HG02852 (cell line): ENCODE measurements around the gene POLR3GL.

Experiments
- ATAC-seq: cut with Tn5 transposase; IDR thresholded peaks from one replicate; pipeline ENCODE4 v1.9.1; 2021; ENCODE audit warnings: mild to moderate bottlenecking, moderate library complexity; ENCODE audit not compliant: unreplicated experiment

Gene POLR3GL

DNA sequence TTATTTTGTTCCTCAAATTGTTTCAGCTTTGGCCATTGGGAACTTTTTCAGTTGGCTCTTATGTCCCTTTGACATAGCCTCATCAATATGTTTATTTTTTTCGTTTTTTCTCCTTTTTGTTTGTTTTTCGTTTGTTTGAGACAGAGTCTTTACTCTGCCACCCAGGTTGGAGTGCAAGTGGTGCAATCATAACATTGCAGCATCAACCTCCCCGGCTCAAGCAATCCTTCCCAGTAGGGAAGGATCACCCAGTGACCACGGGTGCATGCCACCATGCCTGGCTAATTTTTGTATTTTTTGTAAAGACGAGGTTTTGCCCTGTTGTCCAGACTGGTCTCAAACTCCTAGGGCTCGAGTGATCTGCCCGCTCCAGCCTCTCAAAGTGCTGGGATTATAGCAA is 8.1 kb downstream of the POLR3GL start:
- ATAC-seq = no peak

GRCh38 chr1:145974721-145975120 is 10.2 kb downstream of the POLR3GL start:
- no peak for ATAC-seq

GRCh38 chr1:145975216-145975615 is 10.7 kb downstream of the POLR3GL start:
- no peak for ATAC-seq

DNA sequence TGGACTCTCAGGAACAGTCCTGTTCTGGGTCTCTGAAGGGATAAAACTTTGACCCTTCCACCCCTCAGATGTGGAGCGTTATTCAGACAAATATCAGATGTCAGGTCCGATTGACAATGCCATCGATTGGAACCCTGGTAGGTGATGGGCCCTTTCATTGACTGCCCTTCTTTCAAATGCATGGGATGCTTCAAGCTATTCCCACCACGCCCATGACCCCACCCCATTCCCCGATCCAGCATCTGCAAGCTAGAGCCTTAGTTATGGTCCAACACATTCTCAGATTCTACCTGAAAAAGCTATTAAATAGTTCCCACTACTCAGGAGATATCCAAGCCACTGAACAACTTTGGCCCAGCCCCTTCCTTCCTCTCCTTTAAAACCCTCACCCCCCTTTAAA is 12.5 kb downstream of the POLR3GL start:
- ATAC-seq = no peak

DNA sequence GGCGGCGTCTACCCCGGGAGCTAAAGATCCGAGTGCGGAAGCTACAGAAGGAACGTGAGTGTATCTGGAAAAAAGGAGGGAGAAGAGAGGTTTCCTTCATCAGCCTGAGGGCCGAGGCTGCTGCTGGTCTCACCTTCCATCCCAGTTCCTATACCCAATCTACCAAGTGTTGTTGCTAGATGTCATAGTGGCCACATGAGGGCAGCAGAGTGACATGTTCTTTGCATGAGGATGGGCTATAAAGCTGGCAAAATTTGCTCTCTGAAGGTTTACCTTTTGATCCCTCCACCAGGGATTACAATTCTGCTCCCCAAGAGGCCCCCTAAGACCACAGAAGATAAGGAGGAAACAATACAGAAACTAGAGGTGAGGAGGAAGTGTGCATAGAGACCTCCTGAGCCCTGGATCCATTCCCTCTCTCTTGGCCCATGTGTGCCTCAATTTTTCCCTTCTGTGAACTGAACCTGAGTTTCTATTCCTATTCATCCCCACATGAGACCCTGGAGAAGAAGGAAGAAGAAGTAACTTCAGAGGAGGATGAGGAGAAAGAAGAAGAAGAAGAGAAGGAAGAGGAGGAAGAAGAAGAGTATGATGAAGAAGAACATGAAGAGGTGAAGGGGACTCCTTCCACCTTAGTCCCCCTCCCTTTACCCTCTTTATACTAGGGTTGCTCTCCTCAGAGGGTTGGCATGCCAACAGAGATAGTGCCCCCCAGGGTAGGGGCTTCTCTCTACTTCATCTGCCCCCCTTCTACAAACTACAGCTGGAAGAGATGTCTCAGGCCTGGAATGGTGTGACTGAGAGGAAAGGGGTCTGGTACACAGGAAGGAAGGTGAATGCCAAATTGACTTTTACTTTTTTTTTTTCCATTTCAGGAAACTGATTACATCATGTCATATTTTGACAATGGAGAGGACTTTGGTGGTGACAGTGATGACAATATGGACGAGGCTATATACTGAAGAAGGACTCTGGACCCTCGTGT is 13.3 kb downstream of the POLR3GL start:
- ATAC-seq = no peak

DNA sequence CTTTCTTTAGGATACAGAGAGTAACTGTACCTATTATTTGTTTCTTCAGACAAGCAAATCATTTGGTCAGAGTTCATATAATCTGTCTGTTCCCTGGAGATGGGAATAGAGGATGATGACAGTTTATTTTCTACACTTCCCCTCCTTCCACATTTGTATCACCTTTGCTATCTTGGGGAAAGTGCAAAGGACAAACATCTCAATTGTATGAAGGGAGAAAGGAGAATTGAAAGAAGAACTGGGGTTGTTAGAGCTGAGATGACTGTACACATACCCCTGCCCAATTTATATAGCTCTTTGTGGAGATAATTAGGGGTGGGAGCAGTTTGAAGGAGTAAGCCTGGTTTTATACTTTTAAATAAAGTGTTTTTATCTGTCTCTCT is 14.0 kb downstream of the POLR3GL start:
- ATAC-seq = no peak

DNA sequence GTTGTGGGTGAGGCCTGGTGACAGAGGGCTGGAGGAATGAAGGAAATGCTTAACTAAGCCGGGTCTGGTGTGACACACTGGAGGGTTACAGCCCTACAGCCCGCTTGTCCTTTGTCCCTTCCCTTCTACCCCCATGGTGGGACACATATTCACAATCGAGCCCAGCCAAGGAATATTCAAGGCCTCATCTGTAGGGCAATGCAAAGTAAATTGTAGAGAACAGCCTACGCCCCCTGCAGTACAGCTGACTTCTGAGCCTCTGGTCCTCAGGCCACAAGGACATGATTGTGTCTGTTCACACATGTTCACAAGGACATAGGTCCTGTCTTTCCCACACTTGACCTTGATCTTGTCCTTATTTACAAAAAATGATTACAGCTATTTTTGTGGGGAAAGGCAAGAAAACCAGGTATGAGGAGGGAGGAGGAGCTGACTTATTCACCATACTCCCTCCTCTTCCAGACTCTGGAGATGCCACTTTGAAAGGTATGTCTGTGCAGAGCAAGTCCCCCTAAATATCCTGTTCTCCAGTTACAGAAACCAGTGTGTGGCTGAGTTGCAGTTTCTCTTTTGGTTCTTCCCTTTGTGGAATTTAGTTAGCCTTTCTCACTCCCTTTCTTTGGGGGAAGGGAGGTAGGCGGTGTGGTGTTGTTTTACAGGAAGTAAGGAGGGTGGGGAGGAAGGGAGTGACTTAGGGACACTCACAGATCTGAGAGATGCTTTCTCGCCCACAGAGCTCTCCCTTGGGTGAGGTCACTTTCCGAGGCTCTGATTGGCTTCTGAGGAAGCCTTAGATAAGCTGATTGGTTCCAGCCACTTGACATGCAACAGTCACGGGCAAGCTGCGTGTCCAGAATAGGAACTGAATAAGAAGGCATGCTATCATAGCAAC is 14.6 kb downstream of the POLR3GL start:
- ATAC-seq = peak; percentile 89

DNA sequence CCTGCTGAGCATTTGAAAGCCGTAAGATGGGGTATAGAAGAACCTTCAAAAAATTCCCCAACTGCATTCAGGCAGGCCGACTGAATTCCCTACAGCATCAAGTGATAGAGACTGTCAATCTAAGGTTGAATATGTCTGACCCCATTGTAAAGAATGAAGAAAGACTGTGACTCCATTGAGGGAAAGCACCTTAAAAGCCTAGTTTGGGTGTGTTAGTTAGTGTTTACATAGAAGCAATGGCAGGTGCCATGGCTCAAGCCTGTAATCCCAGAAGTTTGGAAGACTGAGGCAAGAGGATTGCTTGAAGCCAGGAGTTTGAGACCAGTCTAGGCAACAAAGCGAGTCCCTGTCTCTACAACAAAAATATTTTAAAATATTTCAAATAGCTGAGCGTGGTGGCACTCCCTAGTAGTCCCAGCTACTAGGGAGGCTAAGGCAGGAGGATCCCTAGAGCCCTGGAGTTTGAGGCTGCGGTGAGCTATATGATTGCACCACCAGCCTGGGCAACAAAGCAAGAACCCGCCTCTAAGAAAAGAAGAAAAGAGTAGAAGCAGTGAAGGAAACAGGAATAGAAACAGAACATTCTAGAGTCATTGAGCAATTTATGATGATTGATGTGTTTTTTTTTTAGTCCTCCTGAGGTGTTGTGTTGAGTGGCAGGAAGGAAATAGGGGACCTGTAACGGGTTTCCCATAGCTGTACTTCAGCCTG is 15.4 kb downstream of the POLR3GL start:
- no peak for ATAC-seq

DNA sequence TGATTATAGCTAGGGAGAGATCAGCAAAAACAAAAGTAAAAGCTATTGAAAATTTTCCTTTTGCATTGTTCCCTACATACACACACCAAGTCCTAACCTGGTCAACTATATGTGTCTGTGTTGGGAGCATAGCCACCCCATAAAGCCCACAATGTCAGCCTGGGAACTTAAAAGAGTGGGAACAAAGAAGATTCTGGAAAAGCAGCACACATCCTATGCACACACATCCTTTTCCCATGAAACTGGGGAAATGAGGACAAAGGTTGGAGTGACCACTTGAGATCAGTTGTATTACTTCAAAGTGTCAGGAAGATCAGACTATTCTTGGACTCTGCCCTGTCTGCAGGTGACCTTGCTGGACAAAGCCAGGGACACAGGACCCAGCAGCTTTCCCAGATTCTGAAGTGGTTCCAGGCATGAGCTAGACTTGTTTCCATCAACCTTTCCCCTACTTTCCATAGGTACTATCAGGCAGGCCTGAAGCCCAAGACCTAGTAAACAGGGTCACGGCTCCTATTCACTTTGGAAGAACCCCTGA is 16.0 kb downstream of the POLR3GL start:
- ATAC-seq = no peak

DNA sequence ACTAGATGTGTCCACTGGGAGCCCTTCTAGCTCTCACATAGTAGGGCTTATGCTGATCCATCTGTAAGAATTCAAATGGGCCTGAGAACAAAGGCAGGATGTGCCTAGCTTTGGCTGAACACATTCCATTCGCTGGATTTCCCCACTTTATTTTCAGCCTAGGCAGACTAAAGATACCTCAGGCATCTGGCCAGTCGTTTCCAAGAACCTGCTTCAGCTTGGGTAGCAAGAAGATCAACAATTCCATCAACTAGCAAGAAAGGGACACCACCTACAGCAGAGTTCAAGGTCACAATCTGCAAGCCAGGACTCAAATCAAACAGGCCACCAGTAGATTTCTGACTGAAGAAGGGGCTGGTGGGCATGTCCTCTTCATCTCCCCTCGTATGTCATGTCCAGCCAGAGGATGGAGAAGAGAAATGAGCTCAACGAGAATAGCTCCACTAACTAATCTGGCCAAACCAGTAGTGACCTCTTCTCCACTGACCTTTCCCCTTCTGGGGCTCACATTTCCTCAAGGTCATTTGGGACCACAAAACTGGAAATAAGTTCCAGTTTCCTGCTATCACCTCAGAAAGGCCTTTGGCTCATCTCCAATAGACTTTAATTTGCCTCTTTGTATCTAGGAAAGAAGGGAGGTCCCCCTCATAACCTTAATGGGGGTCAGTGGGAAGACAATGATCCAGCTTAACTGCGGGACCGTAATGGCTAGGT is 17.7 kb downstream of the POLR3GL start:
- ATAC-seq = no peak

DNA sequence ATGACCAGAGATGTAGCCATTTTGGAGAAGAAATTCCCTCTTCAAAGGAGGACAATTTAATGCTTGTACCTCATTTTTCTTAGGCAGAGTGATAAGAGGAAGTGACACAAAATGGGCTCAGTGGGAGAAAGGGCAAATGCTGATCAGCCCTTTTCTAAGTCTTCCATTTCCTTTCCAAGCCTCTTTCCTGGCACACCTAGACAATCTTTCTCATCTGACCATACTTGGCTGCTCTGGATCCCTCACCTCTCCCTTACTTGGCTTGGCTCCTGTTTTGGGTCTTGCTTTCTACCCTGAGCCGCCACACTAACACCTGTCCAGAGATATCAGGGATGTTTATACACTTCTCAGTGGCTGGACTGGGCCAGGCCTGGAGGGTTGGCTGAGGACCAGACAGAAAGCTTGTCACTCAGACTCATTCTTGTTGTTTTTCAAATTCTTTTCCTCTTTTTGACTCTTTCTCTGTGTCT is 18.8 kb downstream of the POLR3GL start:
- no peak for ATAC-seq

DNA sequence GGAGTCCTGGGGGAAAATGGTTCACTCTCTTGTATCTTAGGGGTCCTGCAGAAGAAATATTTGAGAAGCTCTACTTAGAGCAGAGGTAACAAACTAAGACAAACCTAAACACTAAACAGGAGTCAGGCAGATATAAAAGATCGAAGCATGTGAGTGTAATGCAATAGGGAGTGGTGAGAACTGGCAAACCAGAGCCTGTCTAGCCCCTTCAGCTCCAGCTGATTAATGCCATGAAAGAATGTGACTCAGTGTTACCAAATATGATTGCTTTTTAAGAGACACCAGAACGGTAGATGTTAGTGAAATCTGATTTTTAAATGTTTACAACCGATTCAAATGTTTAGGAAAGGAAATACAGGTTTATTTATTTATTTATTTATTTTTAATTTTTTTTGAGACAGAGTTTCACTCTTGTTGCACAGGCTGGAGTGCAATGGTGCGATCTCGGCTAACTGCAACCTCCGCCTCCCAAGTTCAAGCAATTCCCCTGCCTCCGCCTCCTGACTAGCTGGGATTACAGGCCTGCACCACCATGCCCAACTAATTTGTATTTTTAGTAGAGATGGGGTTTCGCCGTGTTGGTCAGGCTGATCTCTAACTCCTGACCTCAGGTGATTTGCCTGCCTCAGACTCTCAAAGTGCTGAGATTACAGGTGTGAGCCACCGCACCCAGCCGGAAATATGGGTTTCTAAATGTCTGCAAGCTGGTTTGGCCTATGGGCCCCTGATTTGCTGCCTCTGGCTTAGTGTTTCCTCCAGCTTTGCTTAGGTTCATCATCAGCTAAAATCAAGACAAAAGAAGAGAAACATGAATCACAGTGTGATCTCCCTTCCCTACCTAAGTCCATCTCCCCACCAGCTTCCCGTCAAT is 19.7 kb downstream of the POLR3GL start:
- no peak for ATAC-seq

- ATAC-seq = no peak
These were observed 20.6 kb downstream of the POLR3GL start for GRCh38 chr1:145985129-145985501.

DNA sequence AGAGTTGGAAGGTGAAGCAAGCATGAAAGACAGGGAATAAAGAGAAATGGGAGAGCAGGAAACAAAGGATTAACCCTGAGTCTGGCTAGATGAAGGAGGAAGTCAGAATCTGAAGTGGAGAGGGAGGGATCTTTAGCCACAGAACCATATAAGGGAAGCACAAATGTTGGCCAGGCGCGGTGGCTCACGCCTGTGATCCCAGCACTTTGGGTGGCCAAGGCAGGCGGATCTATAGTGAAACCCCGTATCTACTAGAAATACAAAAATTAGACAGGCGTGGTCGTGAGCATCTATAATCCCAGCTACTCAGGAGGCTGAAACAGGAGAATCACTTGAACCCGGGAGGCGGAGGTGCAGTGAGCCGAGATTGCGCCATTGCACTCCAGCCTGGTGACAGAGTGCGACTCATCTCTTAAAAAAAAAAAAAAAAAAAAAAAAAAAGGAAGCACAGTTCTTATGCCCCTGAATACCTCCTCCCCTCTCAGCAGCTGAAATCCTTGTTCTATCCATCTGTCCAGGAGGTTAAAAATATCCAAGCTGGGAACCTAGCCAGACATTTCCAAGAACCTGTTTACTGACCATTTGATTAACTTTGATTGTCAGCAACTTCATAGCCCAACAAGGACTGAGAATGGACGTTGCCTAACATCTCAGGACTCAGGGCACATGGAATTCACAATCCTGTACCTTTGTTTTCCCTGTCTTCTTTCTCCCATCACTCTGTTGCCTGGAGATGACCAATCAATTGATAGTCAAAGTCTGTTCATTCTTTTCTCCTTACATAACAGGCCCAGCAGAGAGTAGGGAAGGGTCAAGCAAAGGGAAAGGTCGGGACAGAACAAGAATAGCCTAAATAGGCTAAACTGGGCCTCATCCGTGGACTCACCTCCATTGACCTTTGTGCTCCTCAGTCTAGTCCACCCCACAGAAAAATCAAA is 21.3 kb downstream of the POLR3GL start:
- ATAC-seq = no peak

GRCh38 chr1:145986551-145986950 is 22.1 kb downstream of the POLR3GL start:
- no peak for ATAC-seq

DNA sequence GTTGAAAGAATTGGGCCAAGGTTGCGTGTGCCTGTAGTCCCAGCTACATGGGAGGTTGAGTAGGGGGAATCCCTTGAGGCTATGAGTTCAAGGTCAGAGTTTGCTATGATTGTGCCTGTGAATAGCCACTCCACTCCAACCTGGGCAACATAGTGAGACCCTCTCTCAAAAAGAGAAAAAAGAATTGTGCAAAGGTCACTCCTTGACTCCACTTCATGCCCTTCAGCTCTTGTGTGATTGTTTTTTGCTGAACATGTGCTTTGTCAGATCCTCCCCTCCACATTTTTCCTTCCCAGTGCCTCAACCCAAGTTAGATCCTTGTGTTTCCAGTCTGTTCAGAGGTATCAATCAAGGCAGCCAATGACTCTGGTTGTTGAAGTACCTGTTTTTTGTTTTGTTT is 23.4 kb downstream of the POLR3GL start:
- ATAC-seq = no peak

- ATAC-seq = no peak
These were observed 24.3 kb downstream of the POLR3GL start for GRCh38 chr1:145988773-145989172.

DNA sequence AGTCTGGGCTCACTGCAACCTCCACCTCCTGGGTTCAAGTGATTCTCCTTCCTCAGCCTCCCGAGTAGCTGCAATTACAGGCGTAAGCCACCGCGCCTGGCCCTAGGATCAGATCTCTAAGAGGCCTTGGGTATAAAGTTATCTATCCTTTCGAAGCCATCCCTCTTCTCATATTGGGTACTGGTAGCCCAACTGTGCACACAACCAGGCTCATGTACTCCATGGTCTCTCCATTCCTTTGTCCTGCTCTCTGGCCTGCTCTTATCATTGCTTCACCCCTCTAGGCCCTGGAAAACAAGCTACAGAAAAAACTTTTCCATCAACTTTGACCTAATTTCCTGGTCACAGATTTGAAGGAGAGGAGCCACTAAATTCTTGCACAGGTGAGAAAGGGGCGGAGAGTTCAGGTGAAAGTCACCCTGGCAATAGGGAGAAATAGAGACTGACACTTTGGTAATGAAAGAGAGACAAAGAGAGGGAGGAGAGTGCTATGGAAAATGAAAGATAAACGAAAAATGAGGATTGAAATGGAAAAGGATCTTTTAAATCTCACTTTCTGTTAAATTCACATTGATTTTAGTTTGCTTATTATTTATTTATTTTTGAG is 25.9 kb downstream of the POLR3GL start:
- ATAC-seq = no peak
